GM12875 (cell line): ENCODE results near the gene IL6R.

Experiments
- H3K4me3 ChIP-seq: one replicate; pipeline ENCODE4 v1.5.1; 2011; ENCODE audit warnings: low read depth, low read length, control low read depth
- TF ChIP-seq, protein P1 (sequence below): IDR thresholded peaks from 2 replicates; pipeline ENCODE4 v1.5.1; 2011; ENCODE audit warnings: low read depth, mild to moderate bottlenecking, control low read depth, inconsistent platforms, low read length, moderate library complexity, borderline replicate concordance; ENCODE audit not compliant: insufficient read depth

IL6R gene

GRCh38 chr1:154384650-154385489 is 20.3 kb upstream of the IL6R start:
- TF ChIP-seq, protein P1, sequence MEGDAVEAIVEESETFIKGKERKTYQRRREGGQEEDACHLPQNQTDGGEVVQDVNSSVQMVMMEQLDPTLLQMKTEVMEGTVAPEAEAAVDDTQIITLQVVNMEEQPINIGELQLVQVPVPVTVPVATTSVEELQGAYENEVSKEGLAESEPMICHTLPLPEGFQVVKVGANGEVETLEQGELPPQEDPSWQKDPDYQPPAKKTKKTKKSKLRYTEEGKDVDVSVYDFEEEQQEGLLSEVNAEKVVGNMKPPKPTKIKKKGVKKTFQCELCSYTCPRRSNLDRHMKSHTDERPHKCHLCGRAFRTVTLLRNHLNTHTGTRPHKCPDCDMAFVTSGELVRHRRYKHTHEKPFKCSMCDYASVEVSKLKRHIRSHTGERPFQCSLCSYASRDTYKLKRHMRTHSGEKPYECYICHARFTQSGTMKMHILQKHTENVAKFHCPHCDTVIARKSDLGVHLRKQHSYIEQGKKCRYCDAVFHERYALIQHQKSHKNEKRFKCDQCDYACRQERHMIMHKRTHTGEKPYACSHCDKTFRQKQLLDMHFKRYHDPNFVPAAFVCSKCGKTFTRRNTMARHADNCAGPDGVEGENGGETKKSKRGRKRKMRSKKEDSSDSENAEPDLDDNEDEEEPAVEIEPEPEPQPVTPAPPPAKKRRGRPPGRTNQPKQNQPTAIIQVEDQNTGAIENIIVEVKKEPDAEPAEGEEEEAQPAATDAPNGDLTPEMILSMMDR, result no peak
- H3K4me3 ChIP-seq, result no peak overlapping the region

DNA sequence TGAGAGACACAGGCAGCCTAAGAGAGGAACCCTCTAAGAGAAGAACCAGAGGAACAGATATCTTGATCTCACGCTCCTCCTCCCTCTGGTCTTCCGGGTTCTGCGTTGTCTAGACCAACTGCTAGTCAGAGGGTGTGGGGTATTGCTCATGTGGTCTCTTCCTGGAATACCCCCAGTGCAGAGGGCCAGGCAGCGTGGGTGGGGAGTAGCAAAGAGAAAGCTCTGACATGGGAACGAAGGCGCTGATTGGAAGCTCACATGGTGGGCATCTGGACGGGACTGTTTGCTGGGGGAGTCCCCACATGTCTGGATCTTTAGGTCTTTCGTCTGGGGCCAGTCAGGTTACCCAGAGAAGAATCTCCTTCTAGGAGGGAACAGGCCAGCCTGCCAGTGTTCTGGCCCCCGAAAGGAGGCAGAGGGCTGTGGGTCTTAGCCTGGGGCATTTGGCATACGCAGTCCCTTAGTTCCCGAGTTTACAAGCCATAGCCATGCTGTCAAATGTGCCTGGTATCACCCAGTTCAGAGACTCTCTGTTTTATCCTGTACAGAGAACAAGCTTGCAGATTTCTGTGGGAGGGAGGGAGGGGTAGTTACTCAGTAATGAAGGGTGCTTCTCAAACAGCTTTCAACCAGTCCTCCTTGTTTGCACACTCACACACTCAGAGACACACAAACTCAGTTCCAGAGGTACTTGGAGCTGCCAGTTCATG is 18.3 kb upstream of the IL6R start:
- no peak overlapping the region for H3K4me3 ChIP-seq
- TF ChIP-seq, protein P1, result no peak

DNA sequence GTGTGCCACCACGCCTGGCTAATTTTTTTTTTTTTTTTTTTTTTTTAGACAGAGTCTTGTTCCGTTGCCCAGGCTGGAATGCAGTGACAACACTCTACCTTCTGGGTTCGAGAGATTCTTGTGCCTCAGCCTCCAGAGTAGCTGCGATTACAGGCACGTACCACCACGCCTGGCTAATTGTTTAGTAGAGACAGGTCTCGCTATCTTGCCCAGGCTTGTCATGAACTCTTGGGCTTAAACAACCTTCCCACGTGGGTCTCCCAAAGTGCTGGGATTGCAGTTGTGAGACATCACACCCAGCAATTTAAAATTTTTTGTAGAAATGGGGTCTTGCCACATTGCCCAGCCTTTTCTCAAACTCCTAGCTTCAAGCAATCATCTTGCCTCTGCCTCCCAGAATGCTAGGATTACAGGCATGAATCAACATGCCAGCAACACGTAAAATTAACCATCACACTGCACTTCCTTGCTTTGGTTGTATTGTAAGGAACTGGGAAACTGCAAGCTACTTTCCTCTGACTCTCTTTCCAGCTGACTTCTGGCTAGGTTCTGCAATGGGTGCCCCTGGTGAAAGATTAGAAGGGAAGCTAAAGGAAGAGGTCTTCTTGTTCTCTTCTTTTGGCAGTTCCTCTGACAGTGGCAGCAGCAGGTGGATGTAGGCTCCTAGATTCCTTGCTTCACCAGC is 13.9 kb upstream of the IL6R start:
- TF ChIP-seq, protein P1, result no peak
- H3K4me3 ChIP-seq, result no peak overlapping the region

- TF ChIP-seq, protein P1, result no peak
- H3K4me3 ChIP-seq, result no peak overlapping the region
Observed at GRCh38 chr1:154398141-154398540, 7.0 kb upstream of the IL6R start.

DNA sequence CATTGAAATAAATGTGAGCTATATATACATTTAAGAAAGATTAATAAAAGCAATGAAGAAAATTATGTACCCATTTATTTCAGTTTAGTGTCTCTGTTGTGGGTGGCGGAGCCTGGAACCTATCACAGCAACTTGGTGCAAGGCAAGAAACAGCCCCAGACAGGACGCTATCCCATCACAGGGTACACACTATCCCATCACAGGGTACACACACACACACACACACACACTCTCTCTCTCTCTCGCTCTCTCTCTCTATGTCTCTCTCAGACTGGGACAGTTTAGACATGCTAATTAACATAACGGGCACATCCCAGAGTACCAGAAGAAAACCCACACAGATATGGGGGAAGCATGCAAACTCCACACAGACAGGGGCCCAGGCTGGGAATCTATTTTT is 6.5 kb upstream of the IL6R start:
- TF ChIP-seq, protein P1, result no peak
- H3K4me3 ChIP-seq, result no peak overlapping the region

DNA sequence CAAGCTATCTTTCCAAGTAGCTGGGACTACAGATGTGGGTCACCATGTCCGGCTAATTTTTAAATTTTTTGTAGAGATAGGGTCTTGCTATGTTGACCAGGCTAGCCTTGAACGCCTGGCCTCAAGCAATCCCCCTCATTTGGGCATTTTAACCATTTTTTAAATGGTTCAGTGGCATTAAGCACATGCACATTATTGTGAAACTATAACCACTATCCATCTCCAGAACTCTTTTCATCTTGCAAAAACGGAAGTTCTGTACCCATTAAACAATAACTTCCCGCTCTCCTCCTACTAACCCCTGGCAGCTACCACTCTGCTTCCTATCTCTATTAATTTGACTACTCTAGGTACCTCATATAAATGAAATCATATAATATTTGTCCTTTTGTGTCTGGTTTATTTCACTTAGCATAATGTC is 4.8 kb upstream of the IL6R start:
- no peak overlapping the region for H3K4me3 ChIP-seq
- TF ChIP-seq, protein P1, result no peak

DNA sequence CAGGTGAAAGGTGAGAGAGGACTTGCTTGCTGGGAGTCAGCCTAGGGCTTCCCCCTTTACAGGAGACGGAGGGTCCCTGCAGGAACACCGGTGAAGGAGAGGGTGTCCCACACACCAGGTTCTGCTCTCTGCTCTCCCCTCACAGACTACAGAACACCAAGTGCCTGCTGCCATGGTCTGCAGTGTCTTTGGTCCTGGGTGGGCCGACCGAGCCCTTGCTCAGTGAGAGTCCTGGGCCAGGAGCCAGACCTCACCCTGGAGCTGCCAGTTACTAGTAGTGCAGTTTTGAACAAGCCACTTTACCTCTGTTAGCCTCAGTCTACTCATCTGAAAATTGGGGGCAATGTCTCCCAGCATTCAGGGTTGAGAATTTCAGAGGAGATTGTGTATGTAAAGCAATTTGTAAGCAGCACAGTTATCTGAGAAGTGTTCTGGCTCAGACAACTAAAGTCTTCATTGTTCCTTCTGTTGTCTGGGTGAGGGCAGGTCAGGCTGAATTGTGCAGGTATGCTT is 2.7 kb upstream of the IL6R start:
- TF ChIP-seq, protein P1, result no peak
- H3K4me3 ChIP-seq, result no peak overlapping the region
